22Rv1 (cell line): ENCODE results near the gene MLF2.

ENCODE experiments used
- H3K27ac ChIP-seq: fragments of 450-650 bp; 2 replicates; pipeline ENCODE4 v1.5.1; 2017
- ZFX ChIP-seq: fragments of 450-650 bp; IDR thresholded peaks from 2 replicates; pipeline ENCODE4 v1.6.1; 2017; ENCODE audit warnings: antibody characterized with exemption, borderline replicate concordance
- TF ChIP-seq, protein P1 (sequence below): fragments of 450-650 bp; IDR thresholded peaks from 2 replicates; pipeline ENCODE4 v1.5.1; 2017; ENCODE audit warnings: mild to moderate bottlenecking

The MLF2 gene

DNA sequence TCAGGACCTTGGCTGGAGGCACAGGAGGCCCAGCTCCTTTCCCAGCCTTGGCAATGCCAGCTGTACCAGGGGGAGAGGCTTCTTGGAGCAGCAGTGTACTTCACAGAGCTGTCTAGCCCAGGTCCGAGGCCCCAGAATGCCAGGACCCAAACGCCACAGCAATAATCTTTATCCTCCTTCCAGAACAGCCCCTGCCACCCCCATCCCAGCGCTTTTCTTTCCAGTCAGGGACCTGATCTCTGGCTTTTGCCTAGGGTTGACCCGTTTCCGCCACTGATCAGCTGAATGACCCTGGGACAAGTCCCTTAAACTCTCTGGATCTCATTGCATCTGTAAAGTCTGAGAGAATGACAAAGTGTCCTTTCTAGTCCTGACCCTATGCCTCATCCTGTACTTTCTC lies 24.4 kb upstream of the MLF2 start:
- peak overlapping the region; percentile 92 for H3K27ac ChIP-seq
- TF ChIP-seq, protein P1, sequence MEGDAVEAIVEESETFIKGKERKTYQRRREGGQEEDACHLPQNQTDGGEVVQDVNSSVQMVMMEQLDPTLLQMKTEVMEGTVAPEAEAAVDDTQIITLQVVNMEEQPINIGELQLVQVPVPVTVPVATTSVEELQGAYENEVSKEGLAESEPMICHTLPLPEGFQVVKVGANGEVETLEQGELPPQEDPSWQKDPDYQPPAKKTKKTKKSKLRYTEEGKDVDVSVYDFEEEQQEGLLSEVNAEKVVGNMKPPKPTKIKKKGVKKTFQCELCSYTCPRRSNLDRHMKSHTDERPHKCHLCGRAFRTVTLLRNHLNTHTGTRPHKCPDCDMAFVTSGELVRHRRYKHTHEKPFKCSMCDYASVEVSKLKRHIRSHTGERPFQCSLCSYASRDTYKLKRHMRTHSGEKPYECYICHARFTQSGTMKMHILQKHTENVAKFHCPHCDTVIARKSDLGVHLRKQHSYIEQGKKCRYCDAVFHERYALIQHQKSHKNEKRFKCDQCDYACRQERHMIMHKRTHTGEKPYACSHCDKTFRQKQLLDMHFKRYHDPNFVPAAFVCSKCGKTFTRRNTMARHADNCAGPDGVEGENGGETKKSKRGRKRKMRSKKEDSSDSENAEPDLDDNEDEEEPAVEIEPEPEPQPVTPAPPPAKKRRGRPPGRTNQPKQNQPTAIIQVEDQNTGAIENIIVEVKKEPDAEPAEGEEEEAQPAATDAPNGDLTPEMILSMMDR, result no peak
- no peak for TF ChIP-seq ZFX

DNA sequence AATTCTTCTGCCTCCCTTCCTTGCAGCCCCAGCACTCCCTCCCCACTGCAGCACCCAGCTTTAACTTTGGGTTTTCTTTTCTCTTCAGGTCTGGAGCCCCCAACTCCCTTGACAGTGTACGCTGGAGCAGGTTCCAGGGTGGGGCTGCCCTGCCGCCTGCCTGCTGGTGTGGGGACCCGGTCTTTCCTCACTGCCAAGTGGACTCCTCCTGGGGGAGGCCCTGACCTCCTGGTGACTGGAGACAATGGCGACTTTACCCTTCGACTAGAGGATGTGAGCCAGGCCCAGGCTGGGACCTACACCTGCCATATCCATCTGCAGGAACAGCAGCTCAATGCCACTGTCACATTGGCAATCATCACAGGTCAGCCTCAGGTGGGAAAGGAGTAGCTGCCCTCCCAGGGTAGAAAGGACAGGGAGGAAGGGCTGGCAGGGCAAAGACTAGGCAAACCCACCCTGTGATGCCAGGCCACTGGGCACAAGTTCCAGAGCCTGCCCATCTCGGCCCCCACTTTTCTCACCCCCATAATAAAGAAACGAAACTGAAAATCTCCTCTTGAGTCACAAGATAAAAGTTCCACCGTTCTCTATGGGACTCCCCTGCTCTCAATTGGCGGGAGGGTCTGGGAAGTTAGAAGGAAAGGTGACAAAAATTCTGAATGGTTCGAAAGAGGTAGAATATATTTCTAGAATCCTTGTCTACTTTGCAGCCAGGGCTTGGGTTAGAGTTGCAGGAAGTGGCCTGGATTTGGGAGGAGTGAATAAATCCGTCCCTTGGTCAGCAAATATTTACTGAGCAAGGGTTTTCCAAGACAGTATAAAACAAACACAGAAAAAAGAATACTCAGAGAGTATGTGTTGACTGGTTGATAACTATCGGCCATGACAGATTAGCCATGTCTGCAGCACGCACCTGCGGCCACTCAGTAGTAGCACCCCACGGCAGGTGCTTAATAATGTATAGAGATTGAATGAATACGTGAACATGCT lies 22.5 kb upstream of the MLF2 start:
- TF ChIP-seq, protein P1, result no peak
- no peak for TF ChIP-seq ZFX
- peak overlapping the region; percentile 92 for H3K27ac ChIP-seq

DNA sequence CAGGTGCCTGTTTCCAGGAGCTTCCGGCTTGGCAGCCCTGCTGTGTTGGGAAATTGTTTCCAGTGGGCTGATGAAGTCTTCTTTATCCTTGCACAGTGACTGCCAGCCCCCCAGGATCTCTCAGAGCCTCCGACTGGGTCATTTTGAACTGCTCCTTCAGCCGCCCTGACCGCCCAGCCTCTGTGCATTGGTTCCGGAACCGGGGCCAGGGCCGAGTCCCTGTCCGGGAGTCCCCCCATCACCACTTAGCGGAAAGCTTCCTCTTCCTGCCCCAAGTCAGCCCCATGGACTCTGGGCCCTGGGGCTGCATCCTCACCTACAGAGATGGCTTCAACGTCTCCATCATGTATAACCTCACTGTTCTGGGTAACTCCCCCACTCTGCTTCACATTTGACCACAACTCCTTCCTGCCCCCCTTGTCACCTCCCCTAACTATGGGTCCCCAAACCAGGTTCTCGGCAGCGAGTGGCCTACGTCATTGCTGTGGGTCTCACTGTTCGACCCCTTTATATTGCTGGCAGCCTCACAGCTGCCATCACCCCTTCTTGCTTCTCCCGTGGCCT lies 21.6 kb upstream of the MLF2 start:
- peak overlapping the region; percentile 92 for H3K27ac ChIP-seq
- no peak for TF ChIP-seq ZFX
- TF ChIP-seq, protein P1, result no peak

DNA sequence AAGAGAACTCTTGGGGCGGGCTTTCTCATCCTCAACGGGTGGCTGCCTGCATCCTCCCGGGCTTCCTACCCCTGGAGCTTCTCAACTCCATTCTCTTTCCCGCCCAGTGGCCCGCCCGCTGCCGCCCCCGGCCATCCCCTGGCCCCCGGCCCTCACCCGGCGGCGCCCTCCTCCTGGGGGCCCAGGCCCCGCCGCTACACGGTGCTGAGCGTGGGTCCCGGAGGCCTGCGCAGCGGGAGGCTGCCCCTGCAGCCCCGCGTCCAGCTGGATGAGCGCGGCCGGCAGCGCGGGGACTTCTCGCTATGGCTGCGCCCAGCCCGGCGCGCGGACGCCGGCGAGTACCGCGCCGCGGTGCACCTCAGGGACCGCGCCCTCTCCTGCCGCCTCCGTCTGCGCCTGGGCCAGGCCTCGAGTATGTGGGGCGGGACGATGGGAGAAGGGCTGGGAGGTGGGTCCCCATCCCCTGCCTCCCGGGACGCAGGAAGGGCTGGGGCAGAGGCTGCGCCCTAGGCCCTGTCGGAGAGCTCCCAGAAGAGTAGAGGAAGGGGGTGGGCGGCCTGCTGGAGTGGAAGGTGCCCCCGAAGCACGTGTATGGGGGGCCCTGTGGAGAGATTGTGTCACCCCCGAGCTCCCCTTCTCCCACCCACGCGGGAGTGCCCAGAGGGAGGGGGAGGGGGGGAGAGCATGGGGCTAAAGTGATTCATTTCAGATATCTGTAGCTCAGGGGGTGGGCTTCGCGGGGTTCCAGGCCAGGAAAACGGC lies 20.8 kb upstream of the MLF2 start:
- TF ChIP-seq ZFX, result no peak
- TF ChIP-seq, protein P1, result no peak
- 0 out of 2 replicates have a peak overlapping the region, but pooled peaks have one; percentile 99 for H3K27ac ChIP-seq

DNA sequence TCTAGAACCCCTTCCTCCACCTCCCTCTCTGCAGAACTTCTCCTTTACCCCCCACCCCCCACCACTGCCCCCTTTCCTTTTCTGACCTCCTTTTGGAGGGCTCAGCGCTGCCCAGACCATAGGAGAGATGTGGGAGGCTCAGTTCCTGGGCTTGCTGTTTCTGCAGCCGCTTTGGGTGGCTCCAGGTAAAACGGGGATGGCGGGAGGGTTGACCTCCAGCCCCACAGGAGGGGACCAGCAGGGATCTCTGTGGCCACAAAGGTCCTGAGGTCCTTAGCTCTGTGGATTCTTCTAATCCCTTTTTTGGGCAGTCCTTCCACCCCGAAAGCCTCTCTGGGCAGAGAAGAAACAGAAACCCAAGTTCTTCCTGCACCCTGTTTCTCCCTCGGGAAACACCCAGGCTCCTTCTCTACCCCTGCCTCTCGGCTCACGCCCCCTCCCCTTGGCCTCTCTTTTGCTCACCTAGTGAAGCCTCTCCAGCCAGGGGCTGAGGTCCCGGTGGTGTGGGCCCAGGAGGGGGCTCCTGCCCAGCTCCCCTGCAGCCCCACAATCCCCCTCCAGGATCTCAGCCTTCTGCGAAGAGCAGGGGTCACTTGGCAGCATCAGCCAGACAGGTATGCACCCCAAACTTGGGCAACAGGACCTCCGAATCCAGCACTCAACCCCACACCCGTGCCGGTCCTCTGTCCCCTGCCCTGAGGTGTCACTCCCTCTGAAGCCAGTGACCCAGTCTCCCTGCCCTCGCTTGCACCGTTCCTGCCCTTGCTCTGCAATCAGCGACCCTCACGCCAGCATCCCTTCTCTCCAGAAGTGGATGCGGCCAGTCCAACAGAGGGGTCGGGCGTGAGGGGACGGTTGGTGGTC lies 20.0 kb upstream of the MLF2 start:
- peak overlapping the region; percentile 99 for H3K27ac ChIP-seq
- TF ChIP-seq ZFX, result no peak
- TF ChIP-seq, protein P1, result no peak

DNA sequence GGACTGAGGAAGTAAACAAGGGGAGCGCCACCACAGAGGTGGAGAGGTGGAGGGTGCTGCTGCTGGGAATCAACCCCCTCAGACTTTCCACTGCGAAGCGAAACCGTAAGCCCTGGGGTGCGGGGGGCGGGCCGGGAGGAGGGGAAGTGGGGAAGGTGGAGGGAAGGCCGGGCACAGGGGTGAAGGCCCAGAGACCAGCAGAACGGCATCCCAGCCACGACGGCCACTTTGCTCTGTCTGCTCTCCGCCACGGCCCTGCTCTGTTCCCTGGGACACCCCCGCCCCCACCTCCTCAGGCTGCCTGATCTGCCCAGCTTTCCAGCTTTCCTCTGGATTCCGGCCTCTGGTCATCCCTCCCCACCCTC lies 19.4 kb upstream of the MLF2 start, which contains the start of gene LAG3:
Gene LAG3 (plus strand): TSS at position 190 of the 365 bp plus-strand sequence. CDS start 333 bp downstream, outside the sequence.
- TF ChIP-seq, protein P1, result no peak
- TF ChIP-seq ZFX, result no peak
- peak within 1 kb of the TSS; percentile 99 for H3K27ac ChIP-seq
